GM18511 (cell line): Measurements from ENCODE around the gene FGF1.

Experiments used
- ATAC-seq: cut with Tn5 transposase; IDR thresholded peaks from one replicate; pipeline ENCODE4 v1.9.1; 2021; ENCODE audit warnings: mild to moderate bottlenecking, moderate library complexity; ENCODE audit not compliant: unreplicated experiment

Gene FGF1

GRCh38 chr5:142697356-142698255 is 11.7 kb upstream of the FGF1 start:
- no peak for ATAC-seq

DNA sequence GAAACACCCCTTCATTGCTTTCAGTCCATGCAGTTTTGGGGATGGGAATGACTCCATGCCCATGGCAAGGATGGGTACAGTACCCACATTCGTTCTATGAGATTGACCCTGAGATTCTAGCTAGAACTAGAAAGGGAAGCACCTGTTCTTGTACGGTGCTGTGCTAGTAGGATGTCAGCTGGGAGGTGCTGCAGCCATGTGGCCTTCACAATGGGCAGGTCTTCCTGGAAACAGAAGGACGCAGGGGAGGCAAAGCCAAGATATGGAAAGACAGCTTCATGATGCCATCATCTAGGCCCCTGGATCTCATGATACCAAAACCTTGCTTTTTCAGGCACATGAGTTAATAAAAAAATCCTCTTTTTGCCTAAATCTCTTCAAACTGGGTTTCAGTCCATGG is 10.5 kb upstream of the FGF1 start:
- ATAC-seq, result no peak

- ATAC-seq, result no peak
These were observed 8.4 kb upstream of the FGF1 start for GRCh38 chr5:142694092-142694856.

DNA sequence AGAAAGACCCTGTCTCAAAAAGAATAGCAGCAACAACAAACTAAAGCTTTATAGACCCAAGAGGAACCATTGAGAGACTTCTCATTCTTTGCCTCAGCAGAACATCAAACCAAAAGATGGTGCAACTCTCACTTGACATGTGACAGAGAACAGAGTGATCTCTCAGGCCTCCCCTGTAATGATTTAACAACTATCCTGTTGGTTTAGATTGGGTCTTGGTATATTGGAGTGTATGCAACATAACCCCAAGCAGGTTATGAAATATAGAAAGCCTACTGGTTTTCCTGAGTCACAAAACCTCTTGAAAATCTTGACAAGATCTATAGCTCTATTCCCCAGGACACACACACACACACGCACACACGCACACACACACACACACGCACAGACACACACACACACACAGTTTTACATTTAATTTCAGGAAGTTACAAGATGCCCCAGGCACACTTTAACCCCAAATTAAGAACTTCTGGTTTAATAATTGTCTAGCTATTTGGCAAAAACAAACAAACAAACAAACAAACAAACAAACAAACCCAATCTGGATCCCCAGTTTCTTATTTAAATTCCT is 6.5 kb upstream of the FGF1 start:
- ATAC-seq, result no peak

- no peak for ATAC-seq
These were observed 4.8 kb upstream of the FGF1 start for GRCh38 chr5:142690667-142691066.

DNA sequence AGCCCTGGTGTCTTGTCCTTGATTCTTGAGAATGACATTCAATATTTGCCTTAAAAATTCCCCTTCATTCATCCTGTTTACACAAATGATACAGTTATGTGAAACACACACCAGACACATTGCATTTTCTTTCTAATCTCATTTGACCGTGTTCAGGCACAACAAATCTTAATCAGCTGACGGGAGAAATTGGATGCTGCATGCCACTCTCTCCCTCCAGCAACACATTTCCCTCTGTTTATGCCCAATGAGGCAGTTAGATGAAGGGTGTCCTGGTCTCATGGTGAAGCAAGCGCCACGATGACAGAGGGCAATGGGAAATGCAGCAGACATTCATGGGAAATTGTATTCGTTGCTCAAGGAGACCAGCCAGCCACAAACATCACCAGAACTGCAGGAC is 3.2 kb upstream of the FGF1 start:
- ATAC-seq, result no peak

GRCh38 chr5:142688281-142688989 is 2.5 kb upstream of the FGF1 start:
- ATAC-seq, result no peak

GRCh38 chr5:142686968-142687367 is 1.1 kb upstream of the FGF1 start:
- ATAC-seq, result no peak

DNA sequence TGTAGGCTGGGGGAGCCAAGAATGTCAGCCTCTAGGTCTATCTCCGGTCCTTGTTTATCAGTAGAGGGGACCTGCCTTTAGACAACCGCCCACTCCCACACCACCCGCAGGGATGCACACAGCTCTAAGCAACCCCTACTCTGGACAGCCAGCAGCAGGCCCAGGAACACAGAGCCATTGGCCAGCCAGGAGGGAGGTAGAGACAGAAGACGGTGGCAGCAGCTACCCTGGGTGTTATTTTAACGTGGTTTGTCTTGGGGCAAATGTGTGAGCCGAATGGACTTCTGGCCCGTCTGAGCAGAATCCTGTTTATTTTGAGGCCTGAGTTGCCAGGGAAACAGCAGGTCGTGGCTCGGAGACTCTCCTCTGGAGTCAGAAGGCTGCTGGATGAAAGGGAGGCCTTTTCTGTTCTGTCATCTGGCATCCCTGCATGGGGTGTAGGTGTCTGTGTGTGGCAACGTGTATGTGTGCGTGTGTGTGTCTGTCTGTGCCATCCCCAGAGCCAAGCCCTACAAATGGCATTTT is 382 bp upstream of the FGF1 start:
- ATAC-seq, result no peak

- ATAC-seq, result no peak
These were observed 1.3 kb downstream of the FGF1 start for GRCh38 chr5:142684508-142685041.

- ATAC-seq, result no peak
These were observed 1.9 kb downstream of the FGF1 start for GRCh38 chr5:142683881-142684505.

- ATAC-seq, result no peak
These were observed 2.8 kb downstream of the FGF1 start for GRCh38 chr5:142683116-142683515.

- no peak for ATAC-seq
These were observed 5.2 kb downstream of the FGF1 start for GRCh38 chr5:142680605-142681259.

GRCh38 chr5:142679744-142680143 is 6.1 kb downstream of the FGF1 start:
- ATAC-seq, result no peak

DNA sequence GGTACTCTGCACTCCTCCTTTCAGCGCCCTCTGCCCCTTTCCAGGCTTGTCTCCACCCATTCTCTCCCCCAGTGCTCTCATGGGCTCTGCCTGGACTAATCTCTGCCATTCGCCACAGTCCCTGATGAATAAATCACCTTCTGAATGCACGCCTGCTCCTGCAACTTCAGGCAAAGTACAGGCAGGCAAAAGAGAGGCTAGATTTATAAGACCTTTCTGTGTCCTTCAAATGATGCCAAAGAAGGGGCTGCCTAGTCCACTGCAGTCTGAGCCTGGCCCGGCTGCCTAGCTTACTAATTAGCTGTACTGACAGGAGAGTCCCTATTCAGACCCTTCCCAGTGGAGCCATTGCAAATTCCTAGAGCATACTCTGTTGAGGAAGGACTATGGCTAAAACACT is 7.4 kb downstream of the FGF1 start:
- no peak for ATAC-seq

DNA sequence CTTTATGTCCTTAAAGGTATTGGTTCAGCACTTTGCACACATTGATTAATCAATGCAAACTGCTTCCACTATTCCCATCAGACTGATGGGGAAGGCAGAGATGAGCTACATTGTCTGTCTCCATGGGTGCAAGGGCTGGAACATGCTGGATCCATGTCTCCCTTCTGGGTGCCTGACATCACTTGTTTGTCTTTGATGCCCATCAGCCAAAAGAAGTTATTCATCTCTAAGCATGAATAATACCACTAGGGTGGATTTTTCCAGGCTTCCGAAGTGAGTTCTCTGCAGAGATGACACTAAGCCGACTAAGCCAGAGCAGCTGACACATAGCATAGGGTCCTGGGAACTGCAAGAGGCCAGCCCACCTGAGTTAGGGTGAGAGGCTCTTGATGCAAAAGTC is 8.7 kb downstream of the FGF1 start:
- ATAC-seq, result no peak

DNA sequence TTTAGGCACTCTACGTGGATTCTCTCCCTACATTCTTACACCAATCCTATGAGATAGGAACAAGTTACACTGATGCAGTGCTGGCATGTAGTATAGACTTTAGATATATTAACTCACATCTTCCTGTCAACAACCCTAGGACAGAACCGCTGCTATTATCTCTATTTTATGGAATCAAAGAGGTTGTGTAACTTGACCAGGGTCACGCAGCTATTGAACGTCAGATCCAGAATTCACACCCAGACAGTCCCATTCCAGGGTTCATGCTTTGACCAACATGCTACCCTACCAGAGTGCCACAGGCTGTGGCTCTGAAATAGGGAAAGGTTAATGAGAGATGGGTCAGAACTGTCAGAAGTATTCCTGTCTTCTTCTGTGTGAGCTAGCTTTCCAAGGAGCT is 9.6 kb downstream of the FGF1 start:
- ATAC-seq, result no peak

GRCh38 chr5:142674531-142675469 is 11.1 kb downstream of the FGF1 start:
- ATAC-seq, result no peak

GRCh38 chr5:142671801-142672200 is 14.1 kb downstream of the FGF1 start:
- ATAC-seq, result no peak
